Measurements from ENCODE around the gene RFT1. TPM values are rescaled to one million over a fixed set of nuclear protein-coding genes. Genes with fewer than 3 reads are reported as not detected.

RFT1 gene
- total RNA-seq, 1 donor from 2014 or later, result 19.2 TPM

DNA sequence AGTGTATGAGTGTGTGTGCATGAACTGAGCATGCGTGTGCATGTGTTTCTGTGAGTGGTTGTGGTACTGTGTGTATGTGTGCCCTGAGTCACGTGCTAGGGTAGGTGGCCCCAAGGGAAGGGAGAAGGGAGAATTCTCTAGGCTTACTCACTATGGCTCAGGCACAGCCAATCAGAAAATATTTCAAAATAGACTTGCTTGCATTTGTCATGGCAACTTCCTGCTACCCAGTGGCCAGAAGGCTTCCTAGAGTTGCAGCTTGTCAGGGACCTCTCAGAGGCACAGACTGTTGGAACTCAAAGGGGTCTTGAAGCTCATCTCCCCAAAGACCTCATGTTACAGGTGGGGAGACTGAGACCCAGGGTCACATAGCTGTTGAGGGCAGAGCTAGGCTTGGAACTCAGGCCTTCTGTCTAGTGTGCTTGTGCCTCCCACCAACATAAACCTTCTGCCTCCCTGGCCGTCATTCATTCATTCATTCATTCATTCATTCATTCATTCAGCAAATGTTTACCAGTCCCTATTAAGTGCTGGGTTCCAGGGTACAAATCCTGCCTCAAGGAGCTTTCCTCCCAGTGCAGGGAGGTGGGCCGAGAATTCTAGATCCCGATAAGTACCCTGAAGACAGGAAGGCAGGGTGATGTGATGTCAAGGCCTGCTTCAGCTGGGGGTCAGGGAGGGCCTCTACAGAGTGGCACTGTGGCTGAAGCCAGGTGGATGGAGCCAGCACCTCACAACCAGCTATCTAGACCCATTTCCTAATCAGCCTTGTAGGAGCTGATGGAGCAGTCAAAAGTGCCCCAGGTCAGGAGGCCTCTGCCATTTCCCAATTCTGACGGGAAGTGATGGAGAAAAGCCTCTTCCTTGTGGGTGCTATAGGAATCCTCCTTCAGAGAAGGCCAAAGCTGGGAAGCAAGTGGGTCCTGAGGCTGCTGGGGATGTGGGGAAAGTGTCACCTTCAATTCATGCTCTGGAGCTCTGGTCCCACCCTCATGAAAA lies 10.9 kb upstream of the RFT1 start:
- no peak for FAIRE-seq
- no peak overlapping the region for H3K9ac ChIP-seq (ENCODE audit: low read length)
- no peak overlapping the region for H3K4me2 ChIP-seq (ENCODE audit: low read length)
- H3K4me3 Mint-ChIP-seq (ENCODE audit: unreplicated experiment), result no peak overlapping the region
- peaks cover 2% of the 10 kb centered on the region for H3K4me1 ChIP-seq (ENCODE audit: insufficient read depth, low read length)
- H4K20me1 ChIP-seq (ENCODE audit: insufficient read depth, low read length), result no peaks in the 10 kb centered on the region
- H3K4me1 Mint-ChIP-seq (ENCODE audit: low read depth, unreplicated experiment), result peaks cover 4% of the 10 kb centered on the region
- no peak overlapping the region for H3K27ac ChIP-seq (ENCODE audit: low read depth, low read length)
- no peaks in the 10 kb centered on the region for H3K36me3 ChIP-seq (ENCODE audit: insufficient read depth, low read length)
- H3K27me3 Mint-ChIP-seq (ENCODE audit: low read depth, unreplicated experiment), result peaks cover 12% of the 10 kb centered on the region
- no peak for DNase-seq (ENCODE audit: low read depth)
- H3K4me3 ChIP-seq (ENCODE audit: insufficient read depth, low read depth, low read length), result no peak overlapping the region
- no peak overlapping the region for H2AFZ ChIP-seq (ENCODE audit: low read depth, low read length)
- H3K27ac Mint-ChIP-seq (ENCODE audit: unreplicated experiment), result no peak overlapping the region
- TF ChIP-seq, protein P1, sequence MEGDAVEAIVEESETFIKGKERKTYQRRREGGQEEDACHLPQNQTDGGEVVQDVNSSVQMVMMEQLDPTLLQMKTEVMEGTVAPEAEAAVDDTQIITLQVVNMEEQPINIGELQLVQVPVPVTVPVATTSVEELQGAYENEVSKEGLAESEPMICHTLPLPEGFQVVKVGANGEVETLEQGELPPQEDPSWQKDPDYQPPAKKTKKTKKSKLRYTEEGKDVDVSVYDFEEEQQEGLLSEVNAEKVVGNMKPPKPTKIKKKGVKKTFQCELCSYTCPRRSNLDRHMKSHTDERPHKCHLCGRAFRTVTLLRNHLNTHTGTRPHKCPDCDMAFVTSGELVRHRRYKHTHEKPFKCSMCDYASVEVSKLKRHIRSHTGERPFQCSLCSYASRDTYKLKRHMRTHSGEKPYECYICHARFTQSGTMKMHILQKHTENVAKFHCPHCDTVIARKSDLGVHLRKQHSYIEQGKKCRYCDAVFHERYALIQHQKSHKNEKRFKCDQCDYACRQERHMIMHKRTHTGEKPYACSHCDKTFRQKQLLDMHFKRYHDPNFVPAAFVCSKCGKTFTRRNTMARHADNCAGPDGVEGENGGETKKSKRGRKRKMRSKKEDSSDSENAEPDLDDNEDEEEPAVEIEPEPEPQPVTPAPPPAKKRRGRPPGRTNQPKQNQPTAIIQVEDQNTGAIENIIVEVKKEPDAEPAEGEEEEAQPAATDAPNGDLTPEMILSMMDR (IDR thresholded peaks at IDR 0.05; ENCODE audit: insufficient read depth, low read depth, low read length), result no peak
- no peak for TF ChIP-seq EZH2 (IDR thresholded peaks at IDR 0.05; ENCODE audit: insufficient read depth, low read length)
- no peaks in the 10 kb centered on the region for H3K27me3 ChIP-seq (ENCODE audit: insufficient read depth, low read length)
- peaks cover 2% of the 10 kb centered on the region for H3K36me3 Mint-ChIP-seq (ENCODE audit: low read depth, unreplicated experiment)
- H3K79me2 ChIP-seq (ENCODE audit: insufficient read depth, low read length), result no peaks in the 10 kb centered on the region
- H3K9me3 ChIP-seq (ENCODE audit: insufficient read depth, low read depth, low read length), result no peaks in the 10 kb centered on the region
- no peaks in the 10 kb centered on the region for H3K9me3 Mint-ChIP-seq (ENCODE audit: unreplicated experiment)

- no peaks in the 10 kb centered on the region for H3K9me3 ChIP-seq (ENCODE audit: insufficient read depth, low read depth, low read length)
- H3K27me3 Mint-ChIP-seq (ENCODE audit: low read depth, unreplicated experiment), result peaks cover 12% of the 10 kb centered on the region
- H3K9me3 Mint-ChIP-seq (ENCODE audit: unreplicated experiment), result no peaks in the 10 kb centered on the region
- no peak overlapping the region for H3K4me3 Mint-ChIP-seq (ENCODE audit: unreplicated experiment)
- H3K79me2 ChIP-seq (ENCODE audit: insufficient read depth, low read length), result no peaks in the 10 kb centered on the region
- H3K4me1 ChIP-seq (ENCODE audit: insufficient read depth, low read length), result peaks cover 2% of the 10 kb centered on the region
- H3K27me3 ChIP-seq (ENCODE audit: insufficient read depth, low read length), result no peaks in the 10 kb centered on the region
- H2AFZ ChIP-seq (ENCODE audit: low read depth, low read length), result no peak overlapping the region
- no peak overlapping the region for H3K27ac Mint-ChIP-seq (ENCODE audit: unreplicated experiment)
- H3K4me2 ChIP-seq (ENCODE audit: low read length), result no peak overlapping the region
- H3K27ac ChIP-seq (ENCODE audit: low read depth, low read length), result no peak overlapping the region
- no peak overlapping the region for H3K9ac ChIP-seq (ENCODE audit: low read length)
- H3K4me1 Mint-ChIP-seq (ENCODE audit: low read depth, unreplicated experiment), result peaks cover 4% of the 10 kb centered on the region
- no peaks in the 10 kb centered on the region for H3K36me3 ChIP-seq (ENCODE audit: insufficient read depth, low read length)
- FAIRE-seq, result no peak
- TF ChIP-seq, protein P1 (IDR thresholded peaks at IDR 0.05; ENCODE audit: insufficient read depth, low read depth, low read length), result no peak
- TF ChIP-seq EZH2 (IDR thresholded peaks at IDR 0.05; ENCODE audit: insufficient read depth, low read length), result no peak
- peaks cover 2% of the 10 kb centered on the region for H3K36me3 Mint-ChIP-seq (ENCODE audit: low read depth, unreplicated experiment)
- no peak for DNase-seq (ENCODE audit: low read depth)
- H3K4me3 ChIP-seq (ENCODE audit: insufficient read depth, low read depth, low read length), result no peak overlapping the region
- H4K20me1 ChIP-seq (ENCODE audit: insufficient read depth, low read length), result no peaks in the 10 kb centered on the region
Observed at GRCh38 chr3:53139906-53140846, 9.9 kb upstream of the RFT1 start.
